Measurements from ENCODE around the gene SMARCA5. TPM values are rescaled to one million over a fixed set of nuclear protein-coding genes. Genes with fewer than 3 reads are reported as not detected.

The SMARCA5 gene
- total and polyA plus RNA-seq, 3 experiments from 2014 or later = 36.3 to 64.5 (median 63.4) TPM

GRCh38 chr4:143564472-143564871 lies 51.0 kb downstream of the SMARCA5 start:
- H3K36me3 ChIP-seq (ENCODE audit: insufficient read depth, low read length) = no peaks in the 10 kb centered on the region
- H3K4me3 ChIP-seq (ENCODE audit: low read length) = no peak overlapping the region
- Mint-ChIP-seq H3K36me3 (peaks cover 10 to 32% (median 18%) of the 10 kb centered on the region in 3 donors), H3K4me3 (no peak overlapping the region), H3K9me3 (peaks cover 0 to 2% (median 0%) of the 10 kb centered on the region in 5 donors), H3K27ac (no peak overlapping the region), H3K4me1 (peaks cover 8 to 27% (median 19%) of the 10 kb centered on the region in 3 donors), H3K27me3 (no peaks in the 10 kb centered on the region)
- H3K27ac ChIP-seq (ENCODE audit: low read depth, low read length) = no peak overlapping the region
- H3K4me1 ChIP-seq (ENCODE audit: insufficient read depth, low read length) = peaks cover 5% of the 10 kb centered on the region
- DNase-seq = no peak
- no peaks in the 10 kb centered on the region for H3K27me3 ChIP-seq (ENCODE audit: insufficient read depth, low read length, poor library complexity, severe bottlenecking)
- ChIA-PET CTCF (no interaction called here), POLR2A (no interaction called here)
- no peaks in the 10 kb centered on the region for H3K9me3 ChIP-seq (ENCODE audit: low read length)

GRCh38 chr4:143575331-143575730 lies 61.8 kb downstream of the SMARCA5 start:
- no peak overlapping the region for H3K27ac ChIP-seq (ENCODE audit: low read depth, low read length)
- H3K36me3 Mint-ChIP-seq = peaks cover 26 to 28% (median 28%) of the 10 kb centered on the region in 3 donors
- no peak overlapping the region for H3K27ac Mint-ChIP-seq
- H3K4me1 ChIP-seq (ENCODE audit: insufficient read depth, low read length) = no peaks in the 10 kb centered on the region
- no peak for DNase-seq
- H3K4me1 Mint-ChIP-seq = no peaks in the 10 kb centered on the region
- no peaks in the 10 kb centered on the region for H3K27me3 ChIP-seq (ENCODE audit: insufficient read depth, low read length, poor library complexity, severe bottlenecking)
- no peak overlapping the region for H3K4me3 ChIP-seq (ENCODE audit: low read length)
- H3K9me3 ChIP-seq (ENCODE audit: low read length) = no peaks in the 10 kb centered on the region
- no peaks in the 10 kb centered on the region for H3K9me3 Mint-ChIP-seq
- H3K4me3 Mint-ChIP-seq = no peak overlapping the region
- ChIA-PET POLR2A (no interaction called here), CTCF (interaction anchor here (1.0 kb wide), 1 partner anchor 17 kb away, joined by 3 read pairs; no protein-coding TSS in a partner anchor)
- no peaks in the 10 kb centered on the region for H3K27me3 Mint-ChIP-seq
- no peaks in the 10 kb centered on the region for H3K36me3 ChIP-seq (ENCODE audit: insufficient read depth, low read length)

GRCh38 chr4:143581331-143581946 lies 67.9 kb downstream of the SMARCA5 start:
- Histone ChIP-seq H3K27ac (ENCODE audit: low read depth, low read length) (no peak overlapping the region), H3K4me1 (ENCODE audit: insufficient read depth, low read length) (no peaks in the 10 kb centered on the region), H3K27me3 (ENCODE audit: insufficient read depth, low read length, poor library complexity, severe bottlenecking) (no peaks in the 10 kb centered on the region), H3K36me3 (ENCODE audit: insufficient read depth, low read length) (no peaks in the 10 kb centered on the region), H3K4me3 (ENCODE audit: low read length) (no peak overlapping the region), H3K9me3 (ENCODE audit: low read length) (no peaks in the 10 kb centered on the region)
- POLR2A ChIA-PET = no interaction called here
- Mint-ChIP-seq H3K36me3 (peaks cover 13 to 39% (median 18%) of the 10 kb centered on the region in 3 donors), H3K27ac (peak overlapping the region in 1 of 8 donors; percentile 71), H3K27me3 (no peaks in the 10 kb centered on the region), H3K4me1 (no peaks in the 10 kb centered on the region), H3K4me3 (no peak overlapping the region), H3K9me3 (peaks cover 11 to 31% (median 20%) of the 10 kb centered on the region in 5 donors)
- CTCF ChIA-PET = no interaction called here
- DNase-seq = no peak

GRCh38 chr4:143585548-143585947 lies 72.0 kb downstream of the SMARCA5 start:
- CTCF ChIA-PET = no interaction called here
- Histone ChIP-seq H3K36me3 (ENCODE audit: insufficient read depth, low read length) (no peaks in the 10 kb centered on the region), H3K27ac (ENCODE audit: low read depth, low read length) (no peak overlapping the region), H3K4me1 (ENCODE audit: insufficient read depth, low read length) (no peaks in the 10 kb centered on the region), H3K27me3 (ENCODE audit: insufficient read depth, low read length, poor library complexity, severe bottlenecking) (no peaks in the 10 kb centered on the region), H3K9me3 (ENCODE audit: low read length) (no peaks in the 10 kb centered on the region), H3K4me3 (ENCODE audit: low read length) (no peak overlapping the region)
- H3K27ac Mint-ChIP-seq = no peak overlapping the region
- H3K36me3 Mint-ChIP-seq = peaks cover 0 to 19% (median 0%) of the 10 kb centered on the region in 3 donors
- peaks cover 11 to 38% (median 22%) of the 10 kb centered on the region in 5 donors for H3K9me3 Mint-ChIP-seq
- no peak for DNase-seq
- H3K4me1 Mint-ChIP-seq = no peaks in the 10 kb centered on the region
- H3K27me3 Mint-ChIP-seq = no peaks in the 10 kb centered on the region
- H3K4me3 Mint-ChIP-seq = no peak overlapping the region
- POLR2A ChIA-PET = no interaction called here

- no peaks in the 10 kb centered on the region for H3K27me3 ChIP-seq (ENCODE audit: insufficient read depth, low read length, poor library complexity, severe bottlenecking)
- ChIA-PET CTCF (no interaction called here), POLR2A (no interaction called here)
- no peaks in the 10 kb centered on the region for H3K9me3 ChIP-seq (ENCODE audit: low read length)
- no peaks in the 10 kb centered on the region for H3K4me1 ChIP-seq (ENCODE audit: insufficient read depth, low read length)
- H3K27ac ChIP-seq (ENCODE audit: low read depth, low read length) = no peak overlapping the region
- Mint-ChIP-seq H3K36me3 (peaks cover 0 to 23% (median 0%) of the 10 kb centered on the region in 3 donors), H3K4me1 (no peaks in the 10 kb centered on the region), H3K4me3 (no peak overlapping the region), H3K9me3 (peaks cover 11 to 38% (median 22%) of the 10 kb centered on the region in 5 donors), H3K27ac (no peak overlapping the region), H3K27me3 (no peaks in the 10 kb centered on the region)
- H3K36me3 ChIP-seq (ENCODE audit: insufficient read depth, low read length) = no peaks in the 10 kb centered on the region
- no peak for DNase-seq
- H3K4me3 ChIP-seq (ENCODE audit: low read length) = no peak overlapping the region
These were observed 72.6 kb downstream of the SMARCA5 start for GRCh38 chr4:143586080-143586479.

GRCh38 chr4:143587703-143588102 lies 74.2 kb downstream of the SMARCA5 start:
- CTCF ChIA-PET = no interaction called here
- POLR2A ChIA-PET = no interaction called here

GRCh38 chr4:143597276-143597675 lies 83.8 kb downstream of the SMARCA5 start:
- Histone ChIP-seq H3K36me3 (ENCODE audit: insufficient read depth, low read length) (no peaks in the 10 kb centered on the region), H3K4me3 (ENCODE audit: low read length) (no peak overlapping the region), H3K27ac (ENCODE audit: low read depth, low read length) (no peak overlapping the region), H3K4me1 (ENCODE audit: insufficient read depth, low read length) (no peaks in the 10 kb centered on the region), H3K9me3 (ENCODE audit: low read length) (no peaks in the 10 kb centered on the region), H3K27me3 (ENCODE audit: insufficient read depth, low read length, poor library complexity, severe bottlenecking) (no peaks in the 10 kb centered on the region)
- DNase-seq = no peak
- Mint-ChIP-seq H3K4me1 (no peaks in the 10 kb centered on the region), H3K27me3 (peaks cover 4 to 10% of the 10 kb centered on the region in 2 donors), H3K27ac (no peak overlapping the region), H3K9me3 (peaks cover 0 to 13% (median 2%) of the 10 kb centered on the region in 5 donors), H3K4me3 (no peak overlapping the region), H3K36me3 (peaks cover 0 to 22% (median 7%) of the 10 kb centered on the region in 3 donors)
- ChIA-PET CTCF (no interaction called here), POLR2A (no interaction called here)

More at GRCh38 chr4:143587703-143588102, 74.2 kb downstream of the SMARCA5 start:
- no peaks in the 10 kb centered on the region for H3K4me1 ChIP-seq (ENCODE audit: insufficient read depth, low read length)
- Mint-ChIP-seq H3K27ac (no peak overlapping the region), H3K4me1 (no peaks in the 10 kb centered on the region), H3K9me3 (peaks cover 11 to 40% (median 16%) of the 10 kb centered on the region in 5 donors), H3K36me3 (peaks cover 0 to 26% (median 0%) of the 10 kb centered on the region in 3 donors), H3K27me3 (peaks cover 1 to 5% of the 10 kb centered on the region in 2 donors), H3K4me3 (peak overlapping the region in 1 of 7 donors; percentile 2)
- H3K36me3 ChIP-seq (ENCODE audit: insufficient read depth, low read length) = no peaks in the 10 kb centered on the region
- H3K9me3 ChIP-seq (ENCODE audit: low read length) = no peaks in the 10 kb centered on the region
- no peak overlapping the region for H3K27ac ChIP-seq (ENCODE audit: low read depth, low read length)
- no peaks in the 10 kb centered on the region for H3K27me3 ChIP-seq (ENCODE audit: insufficient read depth, low read length, poor library complexity, severe bottlenecking)
- no peak for DNase-seq
- H3K4me3 ChIP-seq (ENCODE audit: low read length) = no peak overlapping the region

GRCh38 chr4:143598816-143599215 lies 85.3 kb downstream of the SMARCA5 start:
- no peaks in the 10 kb centered on the region for H3K27me3 ChIP-seq (ENCODE audit: insufficient read depth, low read length, poor library complexity, severe bottlenecking)
- Mint-ChIP-seq H3K4me3 (no peak overlapping the region), H3K36me3 (peaks cover 0 to 14% (median 7%) of the 10 kb centered on the region in 3 donors), H3K4me1 (no peaks in the 10 kb centered on the region), H3K27me3 (peaks cover 2 to 5% of the 10 kb centered on the region in 2 donors), H3K27ac (no peak overlapping the region), H3K9me3 (peaks cover 0 to 5% (median 2%) of the 10 kb centered on the region in 5 donors)
- CTCF ChIA-PET = no interaction called here
- no peaks in the 10 kb centered on the region for H3K9me3 ChIP-seq (ENCODE audit: low read length)
- H3K4me1 ChIP-seq (ENCODE audit: insufficient read depth, low read length) = no peaks in the 10 kb centered on the region
- H3K27ac ChIP-seq (ENCODE audit: low read depth, low read length) = no peak overlapping the region
- no peak for DNase-seq
- POLR2A ChIA-PET = no interaction called here
- no peaks in the 10 kb centered on the region for H3K36me3 ChIP-seq (ENCODE audit: insufficient read depth, low read length)
- H3K4me3 ChIP-seq (ENCODE audit: low read length) = no peak overlapping the region
